CD14-positive monocyte (primary cell): ENCODE measurements around the gene SHROOM3. TPM values are rescaled to one million over a fixed set of nuclear protein-coding genes. Genes with fewer than 3 reads are reported as not detected.

Experiments
- DNase-seq, 3 donors: peaks; one replicate each; pipeline ENCODE4 v3.0.0-alpha.2; 2011 to 2022
- H2AFZ ChIP-seq: 2 replicates; pipeline ENCODE4 v1.6.0; 2012; ENCODE audit warnings: mild to moderate bottlenecking, low read depth, low read length, inconsistent platforms; ENCODE audit not compliant: insufficient read depth, poor library complexity, severe bottlenecking
- H3K27ac ChIP-seq, 2 donors: 1 replicate in 1 of 2; 2 replicates in 1 of 2; pipeline ENCODE4 v1.5.1; 2012 to 2013; ENCODE audit warnings: low read length in 2 of 2, control low read depth in 1 of 2, inconsistent platforms in 1 of 2, low read depth in 1 of 2, mild to moderate bottlenecking in 1 of 2
- H3K27me3 ChIP-seq, 2 donors: one replicate each; pipeline versions ENCODE4 v1.6.0 to v1.6.1; 2011 to 2013; ENCODE audit warnings: low read length in 2 of 2; ENCODE audit not compliant: control insufficient read depth in 2 of 2, insufficient read depth in 2 of 2
- H3K36me3 ChIP-seq, 2 donors: replicated peaks in 1 of 2; 1 replicate in 1 of 2; 2 replicates in 1 of 2; pipeline versions ENCODE4 v1.5.1 to v1.6.1; 2012 to 2013; ENCODE audit warnings: low read length in 2 of 2, control low read depth in 1 of 2, inconsistent platforms in 1 of 2, mild to moderate bottlenecking in 1 of 2; ENCODE audit not compliant: insufficient read depth in 2 of 2, control insufficient read depth in 1 of 2
- H3K4me1 ChIP-seq, 2 donors: 1 replicate in 1 of 2; 2 replicates in 1 of 2; pipeline versions ENCODE4 v1.5.1 to v1.6.1; 2012 to 2013; ENCODE audit warnings: low read length in 2 of 2, control low read depth in 1 of 2, inconsistent platforms in 1 of 2, mild to moderate bottlenecking in 1 of 2, moderate library complexity in 1 of 2; ENCODE audit not compliant: insufficient read depth in 2 of 2, control insufficient read depth in 1 of 2
- H3K4me2 ChIP-seq: replicated peaks from 2 replicates; pipeline ENCODE3; 2012; ENCODE audit warnings: low read length, moderate library complexity, mild to moderate bottlenecking; ENCODE audit not compliant: poor library complexity, severe bottlenecking; ENCODE audit errors: extremely low read depth
- H3K4me3 ChIP-seq, 3 experiments: fragments of 200-600 bp in 1 of 3; sonication (generic) in 1 of 3; replicated peaks in 1 of 3; 1 replicate in 2 of 3; 2 replicates in 1 of 3; pipeline ENCODE4 v1.5.1; 2011 to 2013; ENCODE audit warnings: low read length in 3 of 3, mild to moderate bottlenecking in 3 of 3, control low read depth in 2 of 3, low read depth in 2 of 3, inconsistent platforms in 1 of 3, moderate library complexity in 1 of 3
- H3K79me2 ChIP-seq: 2 replicates; pipeline ENCODE4 v1.6.0; 2012; ENCODE audit warnings: mild to moderate bottlenecking, control low read depth, inconsistent platforms, low read length, moderate library complexity; ENCODE audit not compliant: insufficient read depth
- H3K9ac ChIP-seq: 2 replicates; pipeline ENCODE4 v1.6.0; 2017; ENCODE audit warnings: low read length, mild to moderate bottlenecking; ENCODE audit not compliant: insufficient read depth, poor library complexity, severe bottlenecking
- H3K9me3 ChIP-seq, 2 donors: replicated peaks in 1 of 2; 1 replicate in 1 of 2; 2 replicates in 1 of 2; pipeline versions ENCODE4 v1.5.1 to v1.6.1; 2012 to 2013; ENCODE audit warnings: low read length in 2 of 2, control low read depth in 1 of 2; ENCODE audit not compliant: control insufficient read depth in 1 of 2, insufficient read depth in 1 of 2
- H4K20me1 ChIP-seq: 2 replicates; pipeline ENCODE4 v1.6.0; 2012; ENCODE audit warnings: mild to moderate bottlenecking, low read length, control low read depth, moderate library complexity; ENCODE audit not compliant: insufficient read depth
- H3K27ac Mint-ChIP-seq, 7 donors: one replicate each; pipeline ENCODE4 v1.8.0; 2020; ENCODE audit warnings: mild to moderate bottlenecking in 7 of 7, mixed read lengths in 7 of 7, moderate library complexity in 6 of 7, inconsistent platforms in 2 of 7
- H3K27me3 Mint-ChIP-seq, 3 donors: one replicate each; pipeline ENCODE4 v1.8.0; 2021 to 2022; ENCODE audit warnings: low read depth in 3 of 3, mild to moderate bottlenecking in 3 of 3, mixed read lengths in 3 of 3, moderate library complexity in 3 of 3, inconsistent platforms in 1 of 3
- H3K36me3 Mint-ChIP-seq, 2 donors: one replicate each; pipeline ENCODE4 v1.8.0; 2020; ENCODE audit warnings: mixed read lengths in 2 of 2, inconsistent platforms in 1 of 2, mild to moderate bottlenecking in 1 of 2
- H3K4me1 Mint-ChIP-seq: one replicate; pipeline ENCODE4 v1.8.0; 2020; ENCODE audit warnings: mild to moderate bottlenecking, mixed read lengths
- H3K4me3 Mint-ChIP-seq, 2 donors: one replicate each; pipeline ENCODE4 v1.8.0; 2020; ENCODE audit warnings: mild to moderate bottlenecking in 2 of 2, mixed read lengths in 2 of 2, moderate library complexity in 1 of 2
- H3K9me3 Mint-ChIP-seq, 7 donors: one replicate each; pipeline ENCODE4 v1.8.0; 2020 to 2022; ENCODE audit warnings: mixed read lengths in 7 of 7, mild to moderate bottlenecking in 6 of 7, moderate library complexity in 6 of 7, inconsistent platforms in 2 of 7
- WGBS: methylation state at CpG from one replicate; pipeline ENCODE4 v1.1.5; 2013; ENCODE audit warnings: missing lambda C conversion rate; ENCODE audit not compliant: insufficient coverage; 5-methylcytosine and 5-hydroxymethylcytosine counted together
- intact Hi-C, 2 donors: fragments of 100-400 bp; cut with micrococcal nuclease; formaldehyde crosslinking; loops; one replicate each; pipeline versions ENCODE4 v1.15.0 to v1.15.1; 2023
- polyA plus RNA-seq, 3 donors: library from polyadenylated mRNA; depleted of rRNA in 1 of 3; unstranded in 2 of 3; stranded (reverse) in 1 of 3; fragments of 300-500 nt in 2 of 3; fragments of >200 nt in 1 of 3; fragmentation: Illumina TruSeq in 2 of 3; gene quantifications; 1 replicate in 2 of 3; 2 replicates in 1 of 3; pipeline ENCODE4 v1.2.3, GENCODE V29; 2012 to 2021
- TF ChIP-seq, protein P1 (sequence below): fragments of 200-600 bp; IDR thresholded peaks from one replicate; pipeline ENCODE4 v1.8.0; 2022; ENCODE audit warnings: antibody characterized with exemption, mild to moderate bottlenecking

Gene SHROOM3
- polyA plus RNA-seq, 3 donors, result not detected

DNA sequence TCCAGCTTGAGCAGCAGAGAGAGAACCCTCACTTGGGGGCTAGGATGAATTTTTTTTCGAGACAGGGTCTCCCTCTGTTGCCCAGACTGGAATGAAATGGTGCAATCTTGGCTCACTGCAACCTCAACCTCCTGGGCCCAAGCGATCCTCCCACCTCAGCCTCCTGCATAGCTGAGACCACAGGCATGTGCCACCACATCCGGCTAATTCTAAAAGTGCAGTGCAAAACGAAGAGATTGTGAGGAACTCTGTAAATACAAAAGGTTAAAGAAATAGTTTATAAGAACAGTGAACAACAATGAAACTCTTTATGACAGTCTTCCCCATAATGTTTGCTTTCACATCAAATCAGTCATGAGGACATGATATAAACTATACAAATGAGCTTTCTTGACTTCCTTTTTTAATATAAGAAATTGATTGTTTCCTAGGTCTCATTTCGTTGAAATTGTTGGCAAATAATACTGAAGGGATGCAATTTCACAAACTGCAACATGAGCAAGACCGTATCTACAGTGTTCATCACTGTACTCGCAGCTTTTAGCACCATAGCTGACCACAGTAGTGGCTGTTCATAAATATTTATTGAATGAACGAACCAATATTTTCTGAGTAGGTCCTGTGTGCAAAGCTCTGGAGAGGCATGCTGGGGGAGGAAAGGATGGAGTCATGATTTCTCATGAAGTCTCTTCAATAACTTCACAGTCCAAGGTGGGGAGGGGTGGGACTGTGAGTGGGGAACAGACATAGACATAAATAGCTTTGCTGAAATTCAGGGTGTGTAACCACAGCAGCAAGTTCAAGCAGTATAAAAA is 116.1 kb downstream of the SHROOM3 start:
- 93% methylated on average over 3 of the region's 8 CpGs for WGBS
- Mint-ChIP-seq H3K27me3 (no peaks in the 10 kb centered on the region), H3K36me3 (no peaks in the 10 kb centered on the region), H3K4me1 (no peaks in the 10 kb centered on the region), H3K4me3 (no peak overlapping the region), H3K27ac (no peak overlapping the region), H3K9me3 (peaks cover 0 to 2% (median 0%) of the 10 kb centered on the region in 7 donors)
- no peaks in the 10 kb centered on the region for H3K79me2 ChIP-seq
- H2AFZ ChIP-seq, result no peak overlapping the region
- H3K9ac ChIP-seq, result no peak overlapping the region
- TF ChIP-seq, protein P1, sequence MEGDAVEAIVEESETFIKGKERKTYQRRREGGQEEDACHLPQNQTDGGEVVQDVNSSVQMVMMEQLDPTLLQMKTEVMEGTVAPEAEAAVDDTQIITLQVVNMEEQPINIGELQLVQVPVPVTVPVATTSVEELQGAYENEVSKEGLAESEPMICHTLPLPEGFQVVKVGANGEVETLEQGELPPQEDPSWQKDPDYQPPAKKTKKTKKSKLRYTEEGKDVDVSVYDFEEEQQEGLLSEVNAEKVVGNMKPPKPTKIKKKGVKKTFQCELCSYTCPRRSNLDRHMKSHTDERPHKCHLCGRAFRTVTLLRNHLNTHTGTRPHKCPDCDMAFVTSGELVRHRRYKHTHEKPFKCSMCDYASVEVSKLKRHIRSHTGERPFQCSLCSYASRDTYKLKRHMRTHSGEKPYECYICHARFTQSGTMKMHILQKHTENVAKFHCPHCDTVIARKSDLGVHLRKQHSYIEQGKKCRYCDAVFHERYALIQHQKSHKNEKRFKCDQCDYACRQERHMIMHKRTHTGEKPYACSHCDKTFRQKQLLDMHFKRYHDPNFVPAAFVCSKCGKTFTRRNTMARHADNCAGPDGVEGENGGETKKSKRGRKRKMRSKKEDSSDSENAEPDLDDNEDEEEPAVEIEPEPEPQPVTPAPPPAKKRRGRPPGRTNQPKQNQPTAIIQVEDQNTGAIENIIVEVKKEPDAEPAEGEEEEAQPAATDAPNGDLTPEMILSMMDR, result no peak
- DNase-seq, result no peak
- H3K9me3 ChIP-seq, result no peaks in the 10 kb centered on the region
- H4K20me1 ChIP-seq, result no peaks in the 10 kb centered on the region
- no peaks in the 10 kb centered on the region for H3K4me1 ChIP-seq
- intact Hi-C loops, result no loop called here
- no peak overlapping the region for H3K27ac ChIP-seq
- no peak overlapping the region for H3K4me2 ChIP-seq
- no peaks in the 10 kb centered on the region for H3K36me3 ChIP-seq
- H3K27me3 ChIP-seq, result no peaks in the 10 kb centered on the region
- no peak overlapping the region for H3K4me3 ChIP-seq

- no peak overlapping the region for H2AFZ ChIP-seq
- no peak overlapping the region for H3K4me3 Mint-ChIP-seq
- H3K79me2 ChIP-seq, result no peaks in the 10 kb centered on the region
- no peak for DNase-seq
- H3K9me3 ChIP-seq, result no peaks in the 10 kb centered on the region
- WGBS, result 84% methylated on average over 3 of the region's 10 CpGs
- H3K27ac Mint-ChIP-seq, result no peak overlapping the region
- no peak overlapping the region for H3K4me3 ChIP-seq
- H3K27ac ChIP-seq, result no peak overlapping the region
- peaks cover 0 to 2% (median 0%) of the 10 kb centered on the region in 3 donors for H3K27me3 Mint-ChIP-seq
- no peaks in the 10 kb centered on the region for H3K27me3 ChIP-seq
- no peak overlapping the region for H3K9ac ChIP-seq
- H4K20me1 ChIP-seq, result no peaks in the 10 kb centered on the region
- H3K4me1 ChIP-seq, result no peaks in the 10 kb centered on the region
- H3K4me1 Mint-ChIP-seq, result no peaks in the 10 kb centered on the region
- TF ChIP-seq, protein P1, result no peak
- no peaks in the 10 kb centered on the region for H3K36me3 ChIP-seq
- H3K4me2 ChIP-seq, result no peak overlapping the region
- H3K9me3 Mint-ChIP-seq, result peaks cover 0 to 3% (median 0%) of the 10 kb centered on the region in 7 donors
- no peaks in the 10 kb centered on the region for H3K36me3 Mint-ChIP-seq
- intact Hi-C loops, result no loop called here
These were observed 119.6 kb downstream of the SHROOM3 start for GRCh38 chr4:76554630-76555029.
